Measurements from ENCODE around the gene FAM222A. TPM values are rescaled to one million over a fixed set of nuclear protein-coding genes. Genes with fewer than 3 reads are reported as not detected.
"Not testable (repeated sequence)": the region's sequence is repeated elsewhere in the genome, so short reads cannot be mapped to it uniquely, and the experiment has no call there.

The FAM222A gene
- total RNA-seq, 1 experiment from 2014 or later = 1.6 TPM

DNA sequence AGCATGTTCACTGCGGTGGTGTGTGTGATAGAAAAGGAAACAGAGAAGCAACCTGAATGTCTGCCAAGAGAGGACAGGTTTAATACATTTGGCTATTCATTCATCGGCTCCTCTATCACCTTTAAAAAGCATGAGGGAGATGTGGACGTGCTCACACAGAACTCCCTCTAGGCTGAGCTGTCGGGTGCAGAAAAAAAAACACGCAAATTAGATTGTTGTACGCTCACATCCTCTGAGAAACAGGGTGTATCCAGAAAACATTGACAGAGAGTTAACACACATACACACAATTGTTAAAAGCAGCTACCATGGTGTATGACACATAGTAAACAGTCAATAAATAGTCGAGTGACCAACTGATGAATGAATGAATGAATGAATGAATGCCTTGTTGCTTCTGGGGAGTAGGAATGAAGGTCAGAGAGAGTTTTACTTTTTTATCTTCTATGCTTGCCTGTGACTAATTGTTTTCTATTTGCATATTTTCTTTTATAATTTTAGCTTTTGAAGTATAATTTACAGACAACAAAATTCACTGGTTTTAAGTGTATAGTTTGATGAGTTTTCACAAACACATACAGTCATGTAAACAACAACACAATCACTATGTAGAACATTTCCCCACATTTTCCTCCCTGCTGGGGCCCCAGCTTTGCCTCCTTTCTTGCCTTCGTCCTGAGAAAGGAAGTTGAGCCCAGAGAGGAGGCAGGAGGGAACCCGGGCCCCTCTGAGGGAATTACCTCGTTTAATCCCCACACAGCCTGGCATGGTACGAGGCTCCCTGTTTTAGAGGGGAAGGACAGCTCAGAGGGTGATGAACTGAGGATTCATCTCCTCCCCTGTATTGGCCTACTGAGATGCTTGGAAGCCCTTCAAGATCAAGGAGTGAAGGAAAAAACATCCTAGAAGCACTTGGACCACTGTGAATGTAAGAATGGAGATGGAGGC, 19.7 kb upstream of the FAM222A start (continued):
- TF ChIP-seq AFF4 (CRISPR knock-in tag; IDR thresholded peaks at IDR 0.05; ENCODE audit: borderline replicate concordance) (no peak), MYBL2 (CRISPR knock-in tag; IDR thresholded peaks at IDR 0.05) (no peak), RORB (CRISPR knock-in tag; IDR thresholded peaks at IDR 0.05) (no peak), SP1 (CRISPR knock-in tag; conservative IDR thresholded peaks at IDR 0.05) (no peak), FOXK1 (CRISPR knock-in tag; IDR thresholded peaks at IDR 0.05) (no peak), GRHL2 (CRISPR knock-in tag; IDR thresholded peaks at IDR 0.05; ENCODE audit: insufficient replicate concordance, severe bottlenecking) (no peak), ETV6 (CRISPR knock-in tag; IDR thresholded peaks at IDR 0.05) (no peak), ATF3 (CRISPR knock-in tag; conservative IDR thresholded peaks at IDR 0.05) (no peak), E2F1 (CRISPR knock-in tag; IDR thresholded peaks at IDR 0.05) (no peak)
- TF ChIP-seq, protein P1, sequence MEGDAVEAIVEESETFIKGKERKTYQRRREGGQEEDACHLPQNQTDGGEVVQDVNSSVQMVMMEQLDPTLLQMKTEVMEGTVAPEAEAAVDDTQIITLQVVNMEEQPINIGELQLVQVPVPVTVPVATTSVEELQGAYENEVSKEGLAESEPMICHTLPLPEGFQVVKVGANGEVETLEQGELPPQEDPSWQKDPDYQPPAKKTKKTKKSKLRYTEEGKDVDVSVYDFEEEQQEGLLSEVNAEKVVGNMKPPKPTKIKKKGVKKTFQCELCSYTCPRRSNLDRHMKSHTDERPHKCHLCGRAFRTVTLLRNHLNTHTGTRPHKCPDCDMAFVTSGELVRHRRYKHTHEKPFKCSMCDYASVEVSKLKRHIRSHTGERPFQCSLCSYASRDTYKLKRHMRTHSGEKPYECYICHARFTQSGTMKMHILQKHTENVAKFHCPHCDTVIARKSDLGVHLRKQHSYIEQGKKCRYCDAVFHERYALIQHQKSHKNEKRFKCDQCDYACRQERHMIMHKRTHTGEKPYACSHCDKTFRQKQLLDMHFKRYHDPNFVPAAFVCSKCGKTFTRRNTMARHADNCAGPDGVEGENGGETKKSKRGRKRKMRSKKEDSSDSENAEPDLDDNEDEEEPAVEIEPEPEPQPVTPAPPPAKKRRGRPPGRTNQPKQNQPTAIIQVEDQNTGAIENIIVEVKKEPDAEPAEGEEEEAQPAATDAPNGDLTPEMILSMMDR (IDR thresholded peaks at IDR 0.05) = no peak
- TF ChIP-seq, protein P2, sequence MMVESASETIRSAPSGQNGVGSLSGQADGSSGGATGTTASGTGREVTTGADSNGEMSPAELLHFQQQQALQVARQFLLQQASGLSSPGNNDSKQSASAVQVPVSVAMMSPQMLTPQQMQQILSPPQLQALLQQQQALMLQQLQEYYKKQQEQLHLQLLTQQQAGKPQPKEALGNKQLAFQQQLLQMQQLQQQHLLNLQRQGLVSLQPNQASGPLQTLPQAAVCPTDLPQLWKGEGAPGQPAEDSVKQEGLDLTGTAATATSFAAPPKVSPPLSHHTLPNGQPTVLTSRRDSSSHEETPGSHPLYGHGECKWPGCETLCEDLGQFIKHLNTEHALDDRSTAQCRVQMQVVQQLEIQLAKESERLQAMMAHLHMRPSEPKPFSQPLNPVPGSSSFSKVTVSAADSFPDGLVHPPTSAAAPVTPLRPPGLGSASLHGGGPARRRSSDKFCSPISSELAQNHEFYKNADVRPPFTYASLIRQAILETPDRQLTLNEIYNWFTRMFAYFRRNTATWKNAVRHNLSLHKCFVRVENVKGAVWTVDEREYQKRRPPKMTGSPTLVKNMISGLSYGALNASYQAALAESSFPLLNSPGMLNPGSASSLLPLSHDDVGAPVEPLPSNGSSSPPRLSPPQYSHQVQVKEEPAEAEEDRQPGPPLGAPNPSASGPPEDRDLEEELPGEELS (CRISPR knock-in tag; IDR thresholded peaks at IDR 0.05) = no peak
- TF ChIP-seq, protein P3, sequence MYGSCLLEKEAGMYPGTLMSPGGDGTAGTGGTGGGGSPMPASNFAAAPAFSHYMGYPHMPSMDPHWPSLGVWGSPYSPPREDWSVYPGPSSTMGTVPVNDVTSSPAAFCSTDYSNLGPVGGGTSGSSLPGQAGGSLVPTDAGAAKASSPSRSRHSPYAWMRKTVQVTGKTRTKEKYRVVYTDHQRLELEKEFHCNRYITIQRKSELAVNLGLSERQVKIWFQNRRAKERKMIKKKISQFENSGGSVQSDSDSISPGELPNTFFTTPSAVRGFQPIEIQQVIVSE (CRISPR knock-in tag; IDR thresholded peaks at IDR 0.05; ENCODE audit: borderline replicate concordance) = no peak

- CTCF ChIA-PET; H3K9me3 Mint-ChIP-seq; DNase-seq (ENCODE audit: low spot score); POLR2A ChIA-PET; H3K27ac Mint-ChIP-seq; H3K27me3 Mint-ChIP-seq (ENCODE audit: low read depth); H3K36me3 Mint-ChIP-seq; ATAC-seq; H3K4me1 Mint-ChIP-seq; H3K4me3 Mint-ChIP-seq: not testable (repeated sequence)
Observed at GRCh38 chr12:109694629-109695028, 19.0 kb upstream of the FAM222A start.

Measured in WTC11 (cell line).